Stimulated activated CD4-positive, alpha-beta T cell treated with anti-CD3 and anti-CD28 coated beads, Interleukin-4, amount 100 ng/mL, for 24 hours (primary cell): ENCODE results near the gene ZW10.
"Not testable (repeated sequence)": the region's sequence is repeated elsewhere in the genome, so short reads cannot be mapped to it uniquely, and the experiment has no call there.

Experiments
- DNase-seq: peaks from one replicate; pipeline ENCODE4 v3.0.0-alpha.2; 2020

ZW10 gene, protein sequence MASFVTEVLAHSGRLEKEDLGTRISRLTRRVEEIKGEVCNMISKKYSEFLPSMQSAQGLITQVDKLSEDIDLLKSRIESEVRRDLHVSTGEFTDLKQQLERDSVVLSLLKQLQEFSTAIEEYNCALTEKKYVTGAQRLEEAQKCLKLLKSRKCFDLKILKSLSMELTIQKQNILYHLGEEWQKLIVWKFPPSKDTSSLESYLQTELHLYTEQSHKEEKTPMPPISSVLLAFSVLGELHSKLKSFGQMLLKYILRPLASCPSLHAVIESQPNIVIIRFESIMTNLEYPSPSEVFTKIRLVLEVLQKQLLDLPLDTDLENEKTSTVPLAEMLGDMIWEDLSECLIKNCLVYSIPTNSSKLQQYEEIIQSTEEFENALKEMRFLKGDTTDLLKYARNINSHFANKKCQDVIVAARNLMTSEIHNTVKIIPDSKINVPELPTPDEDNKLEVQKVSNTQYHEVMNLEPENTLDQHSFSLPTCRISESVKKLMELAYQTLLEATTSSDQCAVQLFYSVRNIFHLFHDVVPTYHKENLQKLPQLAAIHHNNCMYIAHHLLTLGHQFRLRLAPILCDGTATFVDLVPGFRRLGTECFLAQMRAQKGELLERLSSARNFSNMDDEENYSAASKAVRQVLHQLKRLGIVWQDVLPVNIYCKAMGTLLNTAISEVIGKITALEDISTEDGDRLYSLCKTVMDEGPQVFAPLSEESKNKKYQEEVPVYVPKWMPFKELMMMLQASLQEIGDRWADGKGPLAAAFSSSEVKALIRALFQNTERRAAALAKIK

DNA sequence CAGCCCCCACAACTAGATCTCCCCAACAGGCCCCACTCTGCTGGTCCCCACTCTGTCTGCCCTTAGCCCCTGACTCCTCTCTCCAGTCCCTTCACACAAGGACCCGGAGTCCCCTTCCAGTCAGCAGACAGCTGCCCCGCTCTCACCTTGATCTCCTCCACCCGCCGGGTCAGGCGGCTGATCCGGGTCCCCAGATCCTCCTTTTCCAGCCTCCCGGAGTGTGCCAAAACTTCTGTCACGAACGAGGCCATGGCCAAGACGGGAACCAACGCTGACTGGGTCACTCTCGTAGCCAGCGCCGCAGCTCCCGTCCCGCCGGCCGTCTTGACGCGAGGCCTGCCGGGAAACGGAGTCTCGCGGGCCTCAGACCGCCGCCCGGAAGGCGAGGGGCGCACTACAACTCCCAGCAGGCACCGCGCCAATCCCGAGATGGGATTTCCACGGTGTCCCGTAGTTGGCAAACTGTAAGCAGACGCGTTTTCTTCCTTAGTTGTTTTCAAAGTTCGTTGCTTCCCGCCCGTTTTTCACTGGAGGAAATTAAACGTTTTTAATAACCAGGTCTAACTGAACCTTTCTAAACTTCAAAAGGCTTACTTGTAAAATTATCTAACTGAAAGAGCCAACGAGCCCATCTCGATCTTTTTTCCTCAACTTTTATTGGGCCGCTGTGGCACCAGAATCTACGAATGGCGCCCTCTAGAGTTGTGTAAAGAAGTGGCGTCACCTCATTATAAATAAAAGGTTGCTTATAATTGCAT lies at the start of gene ZW10:
Gene ZW10 (minus strand): TSS at position 277 of the 758 bp plus-strand sequence. CDS start 26 bp downstream, at position 251.
- peak; percentile 93 for DNase-seq

DNA sequence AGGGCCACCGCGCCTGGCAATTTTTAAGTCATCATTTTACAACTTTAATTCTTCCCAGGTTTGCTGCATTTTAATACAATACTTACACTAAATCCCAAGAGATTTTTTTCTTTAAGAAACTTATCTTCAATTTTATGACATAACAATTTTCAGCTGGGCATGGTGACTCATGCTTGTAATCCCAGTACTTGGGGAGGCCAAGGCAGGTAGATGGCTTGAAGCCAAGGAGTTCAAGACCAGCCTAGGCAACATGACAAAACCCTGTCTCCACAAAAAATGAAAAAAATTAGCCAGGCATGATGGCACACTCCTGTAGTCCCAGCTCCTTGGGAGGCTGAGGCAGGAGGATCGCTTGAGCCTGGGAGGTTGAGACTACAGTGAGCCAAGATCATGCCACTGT lies 44.9 kb upstream of the ZW10 start:
- no peak for DNase-seq

DNA sequence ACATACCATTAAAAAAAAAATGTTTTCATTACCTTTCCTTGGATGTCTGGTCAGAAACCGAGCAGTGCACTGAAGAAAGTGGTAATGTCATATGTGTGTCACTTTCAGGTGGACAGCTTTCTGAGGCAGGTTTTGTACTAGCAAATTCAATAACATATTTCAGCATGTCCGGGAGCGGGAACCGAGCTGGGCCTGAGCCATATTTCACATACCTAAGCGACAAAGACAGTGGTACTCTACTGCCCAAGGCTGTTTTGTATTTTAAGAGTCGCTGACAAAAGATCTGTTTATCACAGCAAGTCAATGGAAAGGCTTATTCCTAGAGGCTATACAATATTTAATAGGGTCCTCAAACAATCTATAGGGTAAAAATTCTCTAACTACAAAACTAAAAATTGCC lies 44.1 kb upstream of the ZW10 start:
- DNase-seq: no peak

DNA sequence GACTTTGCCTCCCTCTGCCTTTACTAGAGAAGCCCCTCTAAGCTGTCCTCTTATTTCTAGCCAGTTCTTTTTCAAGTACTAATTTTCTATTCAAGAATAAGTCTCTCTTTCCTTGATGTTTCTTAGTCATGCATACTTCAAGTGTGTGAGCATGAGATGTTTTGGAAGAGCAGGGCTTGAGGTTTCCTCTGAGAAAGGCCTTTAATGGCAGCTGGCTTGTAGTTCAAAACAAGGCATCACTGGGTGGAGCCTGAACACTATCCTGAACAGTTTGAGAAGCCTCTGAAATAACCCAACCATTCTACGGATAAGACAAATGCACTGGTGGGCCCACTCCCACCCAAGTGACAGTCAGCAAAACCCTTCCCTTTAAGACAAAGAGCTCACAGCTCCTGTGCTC lies 43.7 kb upstream of the ZW10 start:
- DNase-seq: no peak

DNA sequence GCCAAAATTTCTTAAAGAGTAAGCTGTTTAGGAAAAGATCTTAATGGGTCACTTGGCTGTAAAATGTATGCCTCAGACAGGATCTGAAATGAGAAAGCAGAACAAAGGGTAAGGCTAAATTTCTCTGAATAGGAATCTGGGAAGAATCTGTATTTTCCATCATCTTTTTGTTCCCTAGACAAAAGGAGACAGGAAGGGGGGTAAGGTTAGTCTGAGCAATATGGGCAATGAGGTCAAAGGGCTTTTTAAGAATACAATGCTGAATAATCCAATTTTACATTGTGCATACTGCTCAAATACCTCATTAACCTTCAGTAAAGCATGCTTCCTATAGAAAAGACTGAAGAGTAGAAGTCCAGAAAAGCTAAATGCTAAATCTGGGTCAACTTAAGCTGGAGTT lies 40.7 kb upstream of the ZW10 start:
- no peak for DNase-seq

DNA sequence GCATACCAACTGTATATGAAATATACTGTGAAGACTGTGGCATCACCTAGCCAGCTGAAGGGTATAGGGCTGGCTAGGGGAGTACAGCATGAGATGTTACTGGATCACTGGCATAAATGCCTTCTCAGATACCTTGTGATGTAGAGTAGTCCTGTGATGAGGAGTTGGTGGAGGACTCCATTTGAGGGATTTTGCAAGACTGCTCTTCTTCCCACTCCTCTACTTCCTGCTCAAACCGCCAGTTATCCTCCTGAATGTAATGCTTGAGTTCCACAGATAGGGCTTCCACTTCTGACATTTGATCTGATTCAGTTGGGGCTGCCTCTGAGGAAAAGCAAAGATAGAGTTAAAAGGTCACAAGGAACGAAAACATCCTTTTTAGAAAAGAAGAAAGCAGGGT lies 35.4 kb upstream of the ZW10 start:
- DNase-seq: no peak

DNA sequence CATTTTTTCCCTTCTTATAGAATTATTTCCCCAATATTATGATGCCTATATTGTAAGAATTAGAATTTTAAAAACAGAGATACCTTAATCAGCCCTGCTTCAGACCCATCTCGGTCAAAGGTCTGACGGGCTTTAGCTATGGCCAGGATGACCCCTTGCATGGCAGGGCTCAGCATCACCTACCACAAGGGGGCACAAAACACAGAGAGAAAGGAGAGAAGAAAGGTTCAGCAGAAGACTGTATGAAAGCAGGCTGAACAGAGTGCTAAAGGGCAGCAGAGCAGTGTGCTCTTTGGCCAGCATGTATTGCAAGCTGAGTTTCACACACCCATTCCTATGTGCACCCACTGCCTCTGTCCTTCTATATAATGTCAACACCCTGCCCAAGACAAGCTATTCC lies 32.9 kb upstream of the ZW10 start:
- no peak for DNase-seq

DNA sequence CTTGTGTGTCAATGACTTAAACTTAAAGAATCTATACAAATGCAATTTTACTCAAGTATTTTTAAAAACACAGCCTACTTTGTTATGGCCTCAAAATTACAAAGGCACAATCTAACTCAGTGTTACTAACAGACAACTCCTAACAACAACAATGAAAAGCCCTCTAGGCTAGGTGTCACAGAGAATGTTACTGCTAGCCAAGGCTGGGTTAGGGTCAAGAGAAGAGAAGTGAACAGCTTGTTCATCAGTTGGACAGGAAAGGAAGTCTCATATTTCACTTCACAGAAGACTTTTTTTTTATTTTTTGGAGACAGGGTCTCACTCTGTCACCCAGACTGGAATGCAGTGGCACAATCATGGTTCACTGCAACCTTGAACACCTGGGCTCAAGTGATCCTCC lies 32.1 kb upstream of the ZW10 start:
- DNase-seq: no peak

DNA sequence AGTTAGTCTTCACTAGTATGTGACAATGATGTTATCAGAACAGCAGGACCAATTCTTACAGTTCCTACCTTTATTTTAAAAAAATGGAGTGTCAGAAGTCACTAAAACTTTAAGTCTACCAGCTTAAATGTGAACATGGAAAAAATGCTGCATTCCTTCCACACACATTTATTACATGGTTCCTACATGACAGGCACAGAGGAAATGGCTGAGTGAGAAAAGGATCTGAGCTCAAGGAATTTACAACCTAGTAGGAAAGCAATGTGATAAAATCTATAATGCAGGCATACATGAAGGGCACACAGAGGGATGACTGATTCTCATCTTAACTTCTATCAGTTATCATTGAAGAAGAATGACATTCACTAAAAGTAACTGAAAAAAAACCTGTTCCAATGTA lies 29.1 kb upstream of the ZW10 start:
- no peak for DNase-seq

DNA sequence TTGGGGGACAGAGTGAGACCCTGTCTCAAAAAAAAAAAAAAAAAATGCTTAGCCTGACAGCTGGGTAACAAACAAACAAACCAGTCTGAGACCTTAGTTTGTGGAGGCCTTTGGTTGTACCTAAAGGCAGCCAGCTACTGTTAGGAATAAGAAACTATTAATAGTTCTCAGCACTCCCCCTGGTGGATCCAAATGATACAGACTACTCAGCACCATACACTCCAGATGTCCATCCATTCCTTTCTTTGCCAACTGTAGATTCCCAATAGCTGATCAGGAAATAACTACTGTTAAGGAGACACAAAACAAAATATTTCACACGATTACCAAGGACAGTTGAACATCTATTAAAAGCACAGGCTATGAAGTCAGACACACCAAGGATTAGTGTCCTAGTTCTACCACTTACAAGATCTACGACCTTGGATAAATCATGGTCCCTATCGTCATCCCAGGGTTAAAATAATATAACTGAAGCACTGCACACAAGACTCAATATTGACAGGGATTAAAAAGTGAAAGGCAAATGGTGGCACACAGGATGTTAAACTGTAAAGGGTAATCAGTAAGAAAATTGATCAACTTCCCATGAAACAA lies 23.3 kb upstream of the ZW10 start:
- peak; percentile 14 for DNase-seq

DNA sequence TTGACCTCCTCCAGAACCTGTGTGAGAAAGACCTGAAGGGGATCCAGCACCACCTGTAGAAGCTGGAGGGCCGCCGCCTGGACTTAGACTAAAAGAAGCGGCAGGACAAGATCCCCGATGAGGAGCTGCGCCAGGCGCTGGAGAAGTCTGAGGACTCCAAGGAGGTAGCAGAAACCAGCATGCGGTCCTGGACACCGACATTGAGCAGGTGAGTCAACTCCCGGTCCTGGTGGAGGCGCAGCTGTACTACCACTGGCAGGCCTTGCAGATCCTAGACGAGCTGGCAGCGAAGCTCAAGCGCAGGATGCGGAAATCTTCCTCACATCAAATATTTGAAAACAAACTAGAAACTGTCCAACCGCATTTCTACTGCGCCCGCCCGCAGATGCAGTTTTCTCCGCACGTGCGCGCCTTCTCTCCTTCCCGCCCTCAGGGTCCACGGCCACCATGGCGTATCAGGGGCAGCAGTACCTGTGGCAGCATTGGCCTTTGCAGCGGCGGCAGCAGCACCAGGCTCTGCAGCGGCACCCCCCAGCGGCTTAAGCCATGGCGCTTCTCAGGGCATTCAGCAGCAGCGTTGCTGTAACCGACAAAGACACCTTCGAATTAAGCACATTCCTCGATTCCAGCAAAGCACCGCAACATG lies 16.3 kb upstream of the ZW10 start:
- no peak for DNase-seq

DNA sequence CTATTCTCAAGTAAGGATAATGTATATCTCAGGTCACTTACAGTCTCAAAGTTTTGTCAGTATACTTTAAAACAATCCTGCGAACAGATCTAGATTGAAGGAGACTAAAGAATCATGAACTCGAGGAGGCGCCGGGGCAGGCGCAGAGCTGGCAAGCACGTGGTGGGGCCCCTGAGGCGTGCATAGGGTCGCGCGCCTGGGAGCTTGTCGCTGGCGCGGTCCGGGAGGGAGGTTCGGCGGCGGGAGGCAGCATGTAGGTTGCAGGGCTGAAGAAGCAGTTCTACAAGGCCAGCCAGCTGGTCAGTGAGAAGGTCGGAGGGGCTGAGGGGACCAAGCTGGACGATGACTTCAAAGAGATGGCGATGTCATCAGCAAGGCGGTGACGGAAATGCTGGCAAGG lies 15.5 kb upstream of the ZW10 start:
- DNase-seq: not testable (repeated sequence)

DNA sequence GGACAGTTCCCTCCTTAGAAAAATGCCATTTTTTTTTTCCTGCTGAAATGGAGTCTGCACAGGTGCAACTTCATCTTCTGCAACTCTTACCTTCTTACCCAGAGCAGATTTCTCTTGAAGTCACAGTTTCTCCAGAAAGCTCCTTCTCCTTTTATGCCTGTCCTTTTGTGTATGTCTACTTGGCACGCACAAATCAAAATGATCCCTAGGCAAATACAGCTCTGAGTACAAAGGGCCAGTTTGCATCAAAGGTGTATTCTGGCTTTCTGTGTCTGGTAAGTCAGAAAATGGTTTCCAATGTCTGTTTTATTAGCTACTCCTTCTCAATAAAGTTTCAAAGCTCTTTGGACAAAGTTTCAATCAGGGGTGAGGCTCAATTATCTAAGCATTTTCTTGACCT lies 8.6 kb upstream of the ZW10 start:
- DNase-seq: no peak

DNA sequence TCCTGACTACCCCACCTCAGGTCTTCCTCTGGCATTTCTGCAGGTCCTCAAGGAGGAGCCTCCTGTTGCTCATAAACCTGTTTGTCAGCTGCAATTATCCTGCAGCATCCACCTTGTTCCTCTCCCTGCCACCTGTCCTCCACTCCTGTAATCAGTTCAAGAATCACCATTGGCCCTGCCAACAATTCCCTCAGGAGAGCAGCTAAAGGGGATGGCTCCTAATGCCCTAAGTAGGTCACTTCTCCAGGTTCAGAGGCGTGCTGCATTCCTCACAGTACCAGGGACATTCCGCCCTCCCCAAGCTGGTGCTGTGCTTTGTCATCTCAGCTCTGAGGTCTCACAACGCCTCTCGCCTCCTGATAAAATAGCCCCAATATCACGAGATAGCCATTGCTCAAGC lies 8.2 kb upstream of the ZW10 start:
- no peak for DNase-seq

DNA sequence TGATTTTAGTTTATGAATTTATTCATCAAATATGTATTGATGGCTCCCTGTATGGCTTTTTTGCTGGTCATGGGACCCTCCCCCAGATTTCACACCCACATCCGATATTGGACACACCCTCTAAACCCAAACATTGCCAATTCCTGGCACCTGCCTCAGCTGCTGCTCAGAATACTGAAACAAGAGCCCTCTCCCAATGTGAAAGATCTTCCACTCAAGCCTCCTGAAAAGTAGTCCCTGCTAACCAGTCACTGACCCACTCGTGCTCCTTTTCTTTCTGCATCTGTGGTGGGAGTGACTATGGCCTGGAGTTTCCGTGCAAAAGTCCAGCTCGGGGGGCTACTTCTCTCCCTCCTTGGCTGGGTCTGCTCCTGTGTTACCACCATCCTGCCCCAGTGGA lies 6.0 kb upstream of the ZW10 start, which contains the start of gene CLDN25:
Gene CLDN25 (plus strand): TSS at position 301 of the 400 bp plus-strand sequence. CDS start 0 bp downstream, at position 301.
- no peak for DNase-seq

DNA sequence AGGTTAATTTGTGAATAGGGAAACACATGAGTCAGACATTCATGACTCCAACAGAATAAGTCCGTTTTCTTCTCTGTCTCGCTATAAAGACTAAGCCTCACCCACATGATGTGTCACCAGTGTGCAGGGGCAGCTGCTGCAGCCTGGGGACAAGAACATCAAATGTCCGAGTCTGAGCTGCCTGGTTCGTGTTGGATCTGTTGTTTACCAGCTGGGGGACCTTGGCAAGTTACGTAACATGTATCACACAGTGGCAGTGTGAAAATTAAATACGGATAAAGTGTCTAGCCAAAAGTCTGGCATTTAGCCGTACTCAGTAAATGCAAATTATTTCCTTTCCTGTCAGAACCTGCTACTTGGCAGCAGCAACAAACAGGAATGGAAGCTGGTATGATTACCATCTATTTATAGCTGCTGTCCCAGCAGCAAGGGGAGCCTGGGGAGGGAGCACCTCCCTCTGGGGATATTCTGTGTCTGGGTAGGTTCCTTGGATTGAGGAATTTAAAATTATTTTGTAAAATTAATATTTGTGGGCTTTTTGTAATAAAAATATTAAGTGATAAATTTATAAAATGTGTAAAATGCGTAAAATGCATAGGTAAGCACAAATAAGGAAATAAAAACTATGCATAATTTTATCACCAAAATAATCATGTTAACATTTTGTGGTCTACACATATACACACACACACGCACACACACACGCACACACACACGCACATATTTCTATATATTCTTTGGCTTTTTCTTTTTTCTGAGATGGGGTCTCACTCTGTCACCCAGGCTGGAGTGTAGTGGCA lies 4.8 kb upstream of the ZW10 start:
- no peak for DNase-seq

DNA sequence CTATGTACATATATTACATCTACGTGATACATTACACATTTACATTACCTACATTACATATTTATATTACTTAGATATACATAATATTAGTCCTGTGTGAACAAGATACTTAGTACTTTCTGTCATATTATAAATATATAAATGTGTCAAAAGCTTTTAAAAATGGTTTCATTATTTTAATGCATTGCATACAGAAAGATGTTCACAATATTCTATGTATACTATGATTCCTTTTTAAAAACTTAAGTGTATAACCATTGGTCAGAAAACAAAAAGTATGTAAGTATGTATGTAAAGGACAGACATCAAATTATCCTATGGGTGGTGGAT lies 647 bp upstream of the ZW10 start:
- no peak for DNase-seq

DNA sequence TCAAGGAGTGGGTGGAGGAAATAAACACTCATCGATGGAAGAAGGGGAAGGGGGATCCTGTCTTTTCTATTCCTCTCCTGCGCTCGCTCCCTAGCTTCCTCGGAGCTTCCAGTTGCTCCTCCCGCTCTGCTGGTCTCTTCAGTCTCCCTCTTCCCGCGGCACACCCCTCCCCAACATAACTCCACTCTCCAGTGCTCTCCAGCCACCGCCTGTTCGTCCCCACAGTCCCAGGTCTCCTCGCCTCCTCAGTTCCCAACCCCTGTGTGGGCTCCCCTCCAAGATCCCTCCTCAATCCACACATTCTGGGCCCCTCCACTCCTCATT lies 438 bp downstream of the ZW10 start:
- no peak for DNase-seq

DNA sequence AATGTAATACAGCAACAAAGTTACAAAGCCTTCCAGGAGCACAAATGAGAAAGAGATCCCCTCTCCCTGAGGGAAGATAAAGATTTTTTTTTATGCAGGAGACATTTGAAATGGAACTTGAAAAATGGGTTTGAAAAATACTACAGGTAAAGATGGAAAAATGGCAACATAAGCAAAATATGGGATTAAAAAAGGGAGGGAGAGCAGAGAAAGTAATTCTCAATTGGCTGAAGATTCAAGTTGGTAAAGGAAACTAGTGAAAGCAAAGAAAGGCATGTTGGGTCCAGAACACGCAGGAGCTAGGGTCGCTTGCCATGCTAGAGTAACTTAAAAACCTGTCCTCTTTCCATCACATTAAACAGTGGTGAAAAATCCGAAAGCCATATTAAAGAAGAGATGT lies 1.5 kb downstream of the ZW10 start:
- no peak for DNase-seq

DNA sequence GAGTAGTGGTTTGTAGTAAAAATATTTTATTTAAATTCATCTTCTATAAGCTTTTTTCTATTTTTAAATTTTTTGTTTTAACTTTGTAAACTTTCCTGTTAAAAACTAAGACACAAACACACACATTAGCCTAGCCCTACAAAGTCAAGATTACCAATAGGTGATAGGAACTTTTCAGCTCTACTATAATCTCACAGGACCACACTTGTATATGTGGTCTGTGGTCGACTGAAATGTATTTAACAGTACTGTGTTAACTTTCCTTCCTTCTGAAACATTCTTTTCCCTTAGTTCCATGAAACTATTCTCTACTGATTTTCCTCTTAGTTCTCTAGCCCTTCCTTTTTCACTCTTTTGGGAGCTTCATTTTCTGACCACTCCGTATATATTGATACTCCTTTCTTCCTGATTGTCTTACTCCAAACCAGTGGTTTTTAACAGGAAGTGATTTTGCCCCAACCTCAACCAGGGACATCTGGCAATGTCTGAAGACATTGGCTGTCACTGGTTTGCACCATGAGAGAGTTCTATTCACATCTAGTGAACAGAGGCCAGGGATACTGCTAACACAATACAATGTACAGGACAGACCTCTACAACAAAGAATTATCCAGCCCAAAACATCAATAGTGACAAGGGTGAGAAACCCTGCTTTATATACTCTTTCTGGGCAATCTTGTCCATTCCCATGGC lies 8.8 kb downstream of the ZW10 start:
- no peak for DNase-seq

DNA sequence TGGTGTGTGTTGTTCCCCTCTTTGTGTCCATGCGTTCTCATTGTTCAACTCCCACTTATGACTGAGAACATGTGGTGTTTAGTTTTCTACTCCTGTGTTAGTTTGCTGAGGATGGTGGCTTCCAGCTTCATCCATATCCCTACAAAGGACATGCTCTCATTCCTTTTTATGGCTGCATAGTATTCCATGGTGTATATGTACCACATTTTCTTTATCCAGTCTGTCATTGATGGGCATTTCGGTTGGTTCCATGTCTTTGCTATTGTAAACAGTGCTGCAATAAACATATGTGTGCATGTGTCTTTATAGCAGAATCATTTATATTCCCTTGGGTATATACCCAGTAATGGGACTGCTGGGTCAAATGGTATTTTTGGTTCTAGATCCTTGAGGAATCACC lies 10.5 kb downstream of the ZW10 start:
- not testable (repeated sequence) for DNase-seq
